Mesothelial cell of epicardium (in vitro differentiated cells): ENCODE results near the gene PSMC4. TPM values are rescaled to one million over a fixed set of nuclear protein-coding genes. Genes with fewer than 3 reads are reported as not detected.
"Not testable (repeated sequence)": the region's sequence is repeated elsewhere in the genome, so short reads cannot be mapped to it uniquely, and the experiment has no call there.

ENCODE experiments used
- DNase-seq, 2 experiments: peaks; one replicate each; pipeline ENCODE4 v3.0.0; 2021; ENCODE audit warnings: low spot score in 2 of 2; ENCODE audit not compliant: unreplicated experiment in 2 of 2
- H3K27ac Mint-ChIP-seq: 2 replicates; pipeline ENCODE4 v1.8.0; 2021; ENCODE audit warnings: mixed read lengths
- H3K27me3 Mint-ChIP-seq: 2 replicates; pipeline ENCODE4 v1.8.0; 2021; ENCODE audit warnings: low read depth, mixed read lengths
- H3K36me3 Mint-ChIP-seq: 2 replicates; pipeline ENCODE4 v1.8.0; 2021; ENCODE audit warnings: mixed read lengths
- H3K4me1 Mint-ChIP-seq: 2 replicates; pipeline ENCODE4 v1.8.0; 2021; ENCODE audit warnings: mixed read lengths
- H3K4me3 Mint-ChIP-seq: 2 replicates; pipeline ENCODE4 v1.8.0; 2021; ENCODE audit warnings: mild to moderate bottlenecking, moderate library complexity, mixed read lengths
- H3K9me3 Mint-ChIP-seq: 2 replicates; pipeline ENCODE4 v1.8.0; 2021; ENCODE audit warnings: mixed read lengths
- total RNA-seq: library from RNA; stranded (reverse); gene quantifications from 3 replicates; pipeline ENCODE4 v1.2.1, GENCODE V29; 2021
- TF ChIP-seq, protein P1 (sequence below): fragments of 200-600 bp; sonication (generic); IDR thresholded peaks from one replicate; pipeline ENCODE4 v1.5.0; 2021; ENCODE audit warnings: antibody characterized with exemption; ENCODE audit not compliant: unreplicated experiment

Gene PSMC4
- total RNA-seq, 1 donor from 2014 or later: 85.8 TPM

DNA sequence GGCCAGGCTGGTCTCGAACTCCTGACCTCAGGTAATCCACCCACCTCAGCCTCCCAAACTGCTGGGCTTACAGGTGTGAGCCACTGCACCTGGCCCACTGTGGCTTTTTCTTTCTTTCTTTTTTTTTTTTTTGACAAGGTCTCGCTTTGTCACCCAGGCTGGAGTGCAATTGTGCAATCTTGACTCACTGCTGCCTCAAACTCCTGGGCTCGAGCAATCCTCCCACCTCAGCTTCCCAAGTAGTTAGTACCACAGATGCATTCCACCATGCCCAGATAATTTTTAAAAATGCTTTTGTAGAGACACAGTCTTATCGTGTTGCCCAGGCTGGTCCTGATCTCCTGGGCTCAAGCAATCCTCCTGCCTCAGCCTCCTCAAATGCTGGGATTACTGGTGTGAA, 24.4 kb upstream of the PSMC4 start:
- H3K27me3 Mint-ChIP-seq: no peaks in the 10 kb centered on the region

DNA sequence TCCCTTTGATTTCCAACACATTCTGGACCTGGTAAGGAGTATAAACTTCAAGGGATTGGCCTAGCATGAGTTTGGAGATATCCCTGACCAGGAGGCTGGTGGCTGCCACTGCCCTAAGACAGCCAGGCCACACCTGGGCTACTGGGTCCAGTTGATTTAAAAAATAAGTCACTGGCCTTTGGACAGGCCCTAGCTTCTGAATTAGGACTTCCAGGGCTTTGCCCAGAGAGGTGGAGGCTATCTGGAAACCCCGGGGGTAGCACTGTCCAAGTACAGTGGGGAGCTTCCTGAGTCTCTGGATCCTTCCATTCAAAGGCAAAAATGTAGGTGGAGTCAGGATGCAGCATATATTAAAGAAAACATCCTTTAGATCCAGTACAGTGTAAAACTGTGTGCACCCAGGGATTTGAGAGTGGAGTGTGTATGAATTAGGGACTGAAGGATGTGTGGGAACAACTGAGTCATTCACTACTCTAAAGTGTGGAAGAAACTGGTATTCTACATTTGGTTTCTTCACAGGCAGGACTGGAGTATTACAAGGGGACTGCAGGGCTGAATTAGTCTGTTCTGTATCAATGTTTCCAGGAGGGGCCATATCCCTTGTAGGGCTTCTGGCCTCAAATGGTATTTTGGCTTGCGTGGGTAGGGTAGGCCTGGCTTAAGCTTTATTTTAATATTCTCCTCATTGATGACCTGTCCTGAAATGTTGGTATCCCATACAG, 21.8 kb upstream of the PSMC4 start:
- Mint-ChIP-seq H3K4me3 (no peak overlapping the region), H3K36me3 (no peaks in the 10 kb centered on the region), H3K27ac (no peak overlapping the region), H3K4me1 (peaks cover 11% of the 10 kb centered on the region), H3K9me3 (no peaks in the 10 kb centered on the region), H3K27me3 (no peaks in the 10 kb centered on the region)
- TF ChIP-seq, protein P1, sequence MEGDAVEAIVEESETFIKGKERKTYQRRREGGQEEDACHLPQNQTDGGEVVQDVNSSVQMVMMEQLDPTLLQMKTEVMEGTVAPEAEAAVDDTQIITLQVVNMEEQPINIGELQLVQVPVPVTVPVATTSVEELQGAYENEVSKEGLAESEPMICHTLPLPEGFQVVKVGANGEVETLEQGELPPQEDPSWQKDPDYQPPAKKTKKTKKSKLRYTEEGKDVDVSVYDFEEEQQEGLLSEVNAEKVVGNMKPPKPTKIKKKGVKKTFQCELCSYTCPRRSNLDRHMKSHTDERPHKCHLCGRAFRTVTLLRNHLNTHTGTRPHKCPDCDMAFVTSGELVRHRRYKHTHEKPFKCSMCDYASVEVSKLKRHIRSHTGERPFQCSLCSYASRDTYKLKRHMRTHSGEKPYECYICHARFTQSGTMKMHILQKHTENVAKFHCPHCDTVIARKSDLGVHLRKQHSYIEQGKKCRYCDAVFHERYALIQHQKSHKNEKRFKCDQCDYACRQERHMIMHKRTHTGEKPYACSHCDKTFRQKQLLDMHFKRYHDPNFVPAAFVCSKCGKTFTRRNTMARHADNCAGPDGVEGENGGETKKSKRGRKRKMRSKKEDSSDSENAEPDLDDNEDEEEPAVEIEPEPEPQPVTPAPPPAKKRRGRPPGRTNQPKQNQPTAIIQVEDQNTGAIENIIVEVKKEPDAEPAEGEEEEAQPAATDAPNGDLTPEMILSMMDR: no peak
- DNase-seq: peak in 1 of 2 experiments; percentile 16

More for the DNA sequence above, 24.4 kb upstream of the PSMC4 start:
- Mint-ChIP-seq H3K4me3 (no peak overlapping the region), H3K9me3 (no peaks in the 10 kb centered on the region), H3K27ac (no peak overlapping the region), H3K36me3 (no peaks in the 10 kb centered on the region), H3K4me1 (peaks cover 21% of the 10 kb centered on the region)
- no peak for DNase-seq
- TF ChIP-seq, protein P1: no peak

DNA sequence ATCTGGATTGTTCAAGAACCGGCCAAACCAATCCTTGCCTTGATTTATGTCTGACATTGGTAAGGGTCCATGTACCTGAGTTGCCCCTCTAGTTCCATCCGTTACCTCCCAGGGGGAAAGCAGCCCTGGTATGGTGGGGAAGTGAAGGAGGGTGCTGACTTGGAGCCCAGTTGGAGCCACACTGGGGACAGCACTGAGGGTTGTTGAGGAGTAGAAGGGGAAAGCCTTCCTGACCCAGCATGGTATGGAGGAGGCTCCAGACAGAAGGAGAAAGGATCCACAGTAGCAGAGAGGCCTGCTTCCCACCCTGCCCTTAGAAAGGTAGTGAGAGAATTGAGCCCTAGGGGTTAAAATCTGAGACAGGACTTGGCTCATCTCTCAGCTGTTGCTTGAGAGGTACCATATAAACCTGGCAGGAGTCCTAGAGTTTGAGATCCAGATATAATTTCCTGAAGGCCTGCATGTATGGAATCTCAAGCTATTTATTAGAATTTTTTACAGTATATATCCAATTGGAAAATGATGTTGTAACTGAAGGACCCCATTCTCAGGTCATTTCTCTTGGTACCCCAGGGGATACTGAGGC, 19.8 kb upstream of the PSMC4 start:
- H3K27me3 Mint-ChIP-seq: no peaks in the 10 kb centered on the region
- H3K27ac Mint-ChIP-seq: no peak overlapping the region
- TF ChIP-seq, protein P1: no peak
- no peaks in the 10 kb centered on the region for H3K36me3 Mint-ChIP-seq
- no peaks in the 10 kb centered on the region for H3K9me3 Mint-ChIP-seq
- peak in 1 of 2 experiments; percentile 6 for DNase-seq
- H3K4me1 Mint-ChIP-seq: peaks cover 9% of the 10 kb centered on the region
- H3K4me3 Mint-ChIP-seq: no peak overlapping the region

DNA sequence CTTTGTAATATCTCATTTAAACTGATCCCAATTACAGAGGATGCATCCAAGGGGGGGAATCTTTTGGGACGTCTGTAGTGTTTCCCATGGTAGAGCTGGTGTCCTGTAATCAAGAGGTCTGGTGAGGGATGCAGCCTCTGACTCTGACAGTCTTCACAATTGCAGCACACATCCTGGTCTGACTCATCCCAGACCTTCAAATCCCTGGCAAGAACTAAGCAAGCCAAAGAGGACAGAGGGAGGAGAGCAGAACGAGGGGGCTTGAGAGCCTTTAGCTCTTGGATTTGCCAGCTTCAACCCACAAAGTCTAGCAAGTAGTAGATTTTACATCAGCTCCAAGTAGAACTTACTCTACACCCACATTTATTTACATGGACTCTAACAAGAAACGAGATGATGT, 19.3 kb upstream of the PSMC4 start:
- TF ChIP-seq, protein P1: no peak
- H3K4me3 Mint-ChIP-seq: no peak overlapping the region
- H3K36me3 Mint-ChIP-seq: no peaks in the 10 kb centered on the region
- peak in 1 of 2 experiments; percentile 2 for DNase-seq
- no peaks in the 10 kb centered on the region for H3K9me3 Mint-ChIP-seq
- peaks cover 9% of the 10 kb centered on the region for H3K4me1 Mint-ChIP-seq
- no peak overlapping the region for H3K27ac Mint-ChIP-seq
- no peaks in the 10 kb centered on the region for H3K27me3 Mint-ChIP-seq

DNA sequence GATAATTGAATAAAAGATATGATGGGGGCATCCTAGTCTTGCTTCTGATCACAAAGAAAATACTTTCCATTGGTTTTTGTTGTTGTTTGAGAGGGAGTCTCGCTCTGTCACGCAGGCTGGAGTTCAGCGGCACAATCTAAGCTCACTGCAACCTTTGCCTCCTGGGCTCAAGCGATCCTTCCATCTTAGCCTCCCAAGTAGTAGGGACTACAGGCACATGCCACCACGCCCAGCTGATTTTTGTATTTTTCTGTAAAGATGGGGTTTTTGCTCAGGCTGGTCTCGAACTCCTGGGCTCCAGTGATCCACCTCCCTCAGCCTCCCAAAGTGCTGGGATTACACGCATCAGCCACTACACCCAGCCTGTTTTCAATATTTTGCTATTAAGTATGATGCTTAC, 17.1 kb upstream of the PSMC4 start:
- TF ChIP-seq, protein P1: no peak
- H3K27me3 Mint-ChIP-seq: no peaks in the 10 kb centered on the region
- no peaks in the 10 kb centered on the region for H3K9me3 Mint-ChIP-seq
- H3K4me1 Mint-ChIP-seq: peaks cover 11% of the 10 kb centered on the region
- no peak for DNase-seq
- no peak overlapping the region for H3K27ac Mint-ChIP-seq
- no peaks in the 10 kb centered on the region for H3K36me3 Mint-ChIP-seq
- no peak overlapping the region for H3K4me3 Mint-ChIP-seq

DNA sequence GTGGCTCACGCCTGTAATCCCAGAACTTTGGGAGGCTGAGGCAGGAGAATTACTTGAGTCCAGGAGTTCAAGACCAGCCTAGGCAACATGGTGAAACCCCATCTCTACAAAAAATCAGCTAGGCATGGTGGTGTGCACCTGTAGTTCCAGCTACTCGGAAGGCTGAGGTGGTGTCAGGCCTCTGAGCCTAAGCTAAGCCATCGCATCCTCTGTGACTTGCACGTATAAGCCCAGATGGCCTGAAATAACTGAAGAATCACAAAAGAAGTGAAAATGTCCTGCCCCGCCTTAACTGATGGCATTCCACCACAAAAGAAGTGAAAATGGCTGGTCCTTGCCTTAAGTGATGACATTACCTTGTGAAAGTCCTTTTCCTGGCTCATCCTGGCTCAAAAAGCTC, 13.1 kb upstream of the PSMC4 start:
- H3K4me1 Mint-ChIP-seq: peaks cover 20% of the 10 kb centered on the region
- not testable (repeated sequence) for H3K9me3 Mint-ChIP-seq, H3K27ac Mint-ChIP-seq, H3K4me3 Mint-ChIP-seq, H3K27me3 Mint-ChIP-seq, DNase-seq, H3K36me3 Mint-ChIP-seq

DNA sequence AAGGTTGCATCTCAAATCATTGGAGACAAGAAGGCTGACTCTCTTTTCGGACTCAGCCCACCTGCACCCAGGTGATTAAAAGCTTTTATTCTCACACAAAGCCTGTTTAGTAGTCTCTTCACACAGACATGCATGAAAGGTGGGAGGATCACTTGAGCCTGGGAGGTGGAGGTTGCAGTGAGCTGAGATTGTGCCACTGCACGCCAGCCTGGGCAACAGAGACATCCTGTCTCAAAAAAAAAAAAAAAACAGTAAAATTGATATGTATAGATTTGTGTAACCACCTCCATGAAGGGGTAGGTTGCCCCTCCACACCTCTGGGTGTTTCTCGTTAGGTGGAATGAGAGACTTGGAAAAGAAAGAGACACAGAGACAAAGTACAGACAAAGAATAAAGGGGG, 12.0 kb upstream of the PSMC4 start:
- H3K27me3 Mint-ChIP-seq, DNase-seq, H3K4me3 Mint-ChIP-seq, H3K36me3 Mint-ChIP-seq, H3K9me3 Mint-ChIP-seq: not testable (repeated sequence)
- peak overlapping the region; percentile 52 for H3K27ac Mint-ChIP-seq
- peaks cover 17% of the 10 kb centered on the region for H3K4me1 Mint-ChIP-seq

DNA sequence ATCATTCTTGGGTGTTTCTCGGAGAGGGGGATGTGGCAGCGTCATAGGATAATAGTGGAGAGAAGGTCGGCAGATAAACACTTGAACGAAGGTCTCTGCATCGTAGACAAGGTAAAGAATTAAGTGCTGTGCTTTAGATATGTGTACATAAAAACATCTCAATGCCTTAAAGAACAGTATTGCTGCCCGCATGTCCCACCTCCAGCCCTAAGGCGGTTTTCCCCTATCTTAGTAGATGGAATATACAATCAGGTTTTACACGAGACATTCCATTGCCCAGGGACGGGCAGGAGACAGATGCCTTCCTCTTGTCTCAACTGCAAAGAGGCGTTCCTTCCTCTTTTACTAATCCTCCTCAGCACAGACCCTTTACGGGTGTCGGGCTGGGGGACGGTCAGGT, 11.6 kb upstream of the PSMC4 start:
- DNase-seq: not testable (repeated sequence)

More for the DNA sequence above, 11.6 kb upstream of the PSMC4 start:
- not testable (repeated sequence) for H3K36me3 Mint-ChIP-seq, H3K27me3 Mint-ChIP-seq, H3K4me3 Mint-ChIP-seq, H3K9me3 Mint-ChIP-seq
- peaks cover 17% of the 10 kb centered on the region for H3K4me1 Mint-ChIP-seq
- H3K27ac Mint-ChIP-seq: peak overlapping the region; percentile 52
